GM19468 (cell line): Measurements from ENCODE around the gene KCNG2.

Experiments
- ATAC-seq: cut with Tn5 transposase; IDR thresholded peaks from one replicate; pipeline ENCODE4 v1.9.1; 2021; ENCODE audit warnings: mild to moderate bottlenecking, moderate library complexity, moderate number of reproducible peaks; ENCODE audit not compliant: unreplicated experiment; ENCODE audit errors: extremely low read depth

KCNG2 gene

GRCh38 chr18:79766308-79766707 is 31.4 kb upstream of the KCNG2 start:
- ATAC-seq, result no peak

DNA sequence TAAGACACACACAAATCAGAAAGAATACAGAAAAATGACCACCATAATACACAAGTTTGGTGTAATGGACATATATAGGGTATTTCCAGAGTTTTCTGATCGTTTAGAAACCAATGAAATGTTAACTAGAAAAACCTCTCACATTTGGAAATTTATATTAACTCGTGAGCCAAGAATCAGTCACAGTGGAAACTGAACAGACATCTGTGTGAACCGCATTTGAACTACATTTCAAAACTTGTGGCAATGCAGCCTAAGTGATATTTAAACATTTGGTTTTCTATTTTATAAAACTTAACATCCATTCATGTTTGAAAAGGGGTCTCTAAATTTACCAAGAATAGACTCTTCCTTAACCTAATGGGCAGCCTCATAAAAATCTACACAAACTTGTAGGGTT is 29.0 kb upstream of the KCNG2 start:
- no peak for ATAC-seq

DNA sequence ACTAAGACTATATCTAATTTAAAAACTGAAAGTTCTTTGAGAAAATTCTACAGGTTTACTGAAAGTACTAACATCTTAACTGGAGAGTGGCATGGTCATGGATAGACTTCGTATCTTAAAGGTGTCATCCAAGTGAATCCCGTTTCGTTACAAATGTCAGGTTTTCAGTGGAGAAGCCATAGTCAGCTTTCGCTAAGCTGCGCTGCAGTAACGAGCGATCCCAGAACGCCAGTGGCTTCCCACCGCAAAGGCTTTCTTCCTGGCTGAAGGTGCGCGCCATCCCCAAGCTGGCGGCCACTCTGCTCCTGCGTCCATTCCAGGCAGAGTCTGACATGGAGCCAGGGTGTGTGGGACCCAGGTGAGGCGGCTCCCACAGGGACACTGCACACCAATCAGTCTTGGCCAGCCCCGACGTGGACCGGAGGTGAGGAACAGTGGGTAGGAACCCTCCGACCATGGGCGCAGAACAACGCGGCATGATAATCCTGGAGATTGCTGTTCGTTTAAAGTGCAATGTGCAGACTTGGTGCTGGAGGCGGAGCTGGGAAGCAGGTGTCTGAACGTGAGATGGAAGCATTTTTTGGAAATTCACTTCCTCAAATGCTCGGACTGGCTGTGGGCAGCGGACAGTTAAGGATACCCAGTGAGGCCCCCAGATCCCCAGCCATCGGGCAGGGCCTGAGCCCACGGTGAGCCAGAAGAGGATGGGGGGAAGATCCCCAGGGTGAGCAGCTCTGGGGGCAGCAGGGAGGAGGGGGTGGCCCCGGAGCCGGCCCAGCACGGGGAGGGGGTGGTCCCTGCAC is 27.8 kb upstream of the KCNG2 start:
- ATAC-seq, result no peak

- ATAC-seq, result no peak
Observed at GRCh38 chr18:79770501-79770815, 27.3 kb upstream of the KCNG2 start.

DNA sequence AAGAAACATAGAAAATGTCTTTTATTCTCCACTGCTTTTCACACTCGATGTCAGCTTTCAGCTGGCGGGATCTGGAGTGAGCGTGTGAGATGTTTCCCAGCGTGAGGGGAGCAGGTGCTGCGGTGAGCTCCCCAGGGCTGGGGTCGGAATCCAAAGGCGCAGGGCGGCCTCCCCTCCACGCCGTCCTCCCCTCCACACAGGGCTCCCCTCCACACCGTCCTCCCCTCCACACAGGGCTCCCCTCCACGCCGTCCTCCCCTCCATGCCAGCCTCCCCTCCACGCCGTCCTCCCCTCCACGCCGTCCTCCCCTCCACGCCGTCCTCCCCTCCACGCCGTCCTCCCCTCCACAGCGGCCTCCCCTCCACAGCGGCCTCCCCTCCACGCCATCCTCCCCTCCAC is 26.9 kb upstream of the KCNG2 start:
- ATAC-seq, result no peak

DNA sequence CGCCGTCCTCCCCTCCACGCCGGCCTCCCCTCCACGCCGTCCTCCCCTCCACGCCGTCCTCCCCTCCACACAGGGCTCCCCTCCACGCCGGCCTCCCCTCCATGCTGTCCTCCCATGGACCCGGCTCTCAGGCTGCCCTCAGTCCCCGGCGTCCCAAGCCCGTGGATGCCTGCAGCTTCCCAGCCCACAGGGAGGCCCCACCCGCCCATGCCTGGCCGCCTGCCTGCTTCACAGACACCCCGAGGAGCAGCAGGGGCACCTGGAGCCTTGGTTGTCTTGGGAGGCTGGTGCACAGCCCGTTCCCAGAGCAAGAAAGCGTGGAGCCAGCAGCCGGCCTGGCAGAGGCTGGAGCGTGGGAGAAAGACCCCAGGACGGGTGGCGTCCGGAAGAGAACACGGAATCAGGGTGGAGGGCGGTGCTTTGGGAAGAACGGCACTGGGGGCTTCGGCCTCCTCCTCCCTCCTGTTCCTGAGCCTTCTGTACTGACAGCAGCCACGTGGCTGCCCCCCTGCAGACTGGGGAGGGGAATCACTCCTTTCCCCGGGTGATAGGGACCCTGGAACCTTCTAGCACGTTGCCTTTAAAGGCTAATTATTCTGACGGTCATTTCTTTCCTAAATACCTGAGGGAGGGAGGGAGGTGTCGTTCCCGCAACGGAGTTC is 26.2 kb upstream of the KCNG2 start:
- ATAC-seq, result no peak

DNA sequence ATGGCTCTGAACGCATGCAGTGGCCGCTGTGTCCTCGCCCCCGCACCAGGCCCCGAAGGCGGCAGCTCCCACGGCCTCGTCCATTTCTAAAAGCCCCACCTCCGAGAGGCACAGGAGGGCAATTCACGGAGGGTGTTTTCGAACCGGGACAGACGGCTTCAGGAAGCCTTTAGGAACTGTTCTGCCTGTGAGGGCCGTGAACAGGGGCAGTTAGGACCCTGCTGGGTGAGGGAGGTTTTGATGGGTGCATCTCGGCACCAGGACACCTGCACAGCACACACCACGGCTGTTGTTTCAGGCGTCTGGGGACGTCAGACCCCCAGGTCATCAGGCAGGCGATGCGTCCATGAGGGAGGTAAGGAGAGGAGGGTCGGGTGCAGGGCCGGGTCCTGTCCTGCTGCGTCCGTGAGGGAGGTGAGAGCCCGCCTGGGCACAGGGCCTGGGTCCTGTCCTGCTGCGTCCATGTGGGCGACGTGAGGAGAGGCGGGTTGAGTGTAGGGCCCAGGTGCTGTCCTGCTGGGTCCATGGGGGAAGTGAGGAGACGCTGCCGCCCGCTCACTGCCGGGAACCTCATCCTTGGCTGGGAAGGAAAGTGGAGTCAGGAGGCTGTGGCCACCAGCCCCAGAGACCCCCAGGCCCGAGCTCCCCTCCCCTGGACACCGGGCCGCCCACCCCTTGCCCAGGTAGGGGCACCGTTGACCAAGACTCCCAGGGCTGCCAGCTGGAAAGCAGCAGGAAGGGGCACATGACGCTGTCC is 25.5 kb upstream of the KCNG2 start:
- ATAC-seq, result no peak

- ATAC-seq, result no peak
Observed at GRCh38 chr18:79772865-79773696, 24.7 kb upstream of the KCNG2 start.

DNA sequence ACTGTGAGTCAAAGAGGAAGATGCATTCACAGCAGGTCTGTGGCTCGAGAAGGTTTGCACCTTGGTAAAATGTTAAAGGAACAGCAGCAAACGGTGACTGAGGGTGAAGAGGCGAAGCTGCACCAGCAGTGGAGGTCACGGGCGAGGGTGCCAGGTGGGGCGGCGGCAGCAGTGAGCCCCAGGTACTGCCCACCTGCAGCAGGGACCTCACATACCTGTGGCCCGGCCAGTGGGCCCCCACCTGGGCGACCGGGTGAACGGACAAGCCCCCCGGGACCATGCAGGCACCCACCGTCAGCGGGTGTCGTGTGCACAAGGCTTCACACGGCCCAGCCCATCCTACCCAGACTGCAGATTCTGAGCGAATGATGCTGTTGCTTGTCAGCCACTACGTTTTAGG is 23.6 kb upstream of the KCNG2 start:
- ATAC-seq, result no peak

DNA sequence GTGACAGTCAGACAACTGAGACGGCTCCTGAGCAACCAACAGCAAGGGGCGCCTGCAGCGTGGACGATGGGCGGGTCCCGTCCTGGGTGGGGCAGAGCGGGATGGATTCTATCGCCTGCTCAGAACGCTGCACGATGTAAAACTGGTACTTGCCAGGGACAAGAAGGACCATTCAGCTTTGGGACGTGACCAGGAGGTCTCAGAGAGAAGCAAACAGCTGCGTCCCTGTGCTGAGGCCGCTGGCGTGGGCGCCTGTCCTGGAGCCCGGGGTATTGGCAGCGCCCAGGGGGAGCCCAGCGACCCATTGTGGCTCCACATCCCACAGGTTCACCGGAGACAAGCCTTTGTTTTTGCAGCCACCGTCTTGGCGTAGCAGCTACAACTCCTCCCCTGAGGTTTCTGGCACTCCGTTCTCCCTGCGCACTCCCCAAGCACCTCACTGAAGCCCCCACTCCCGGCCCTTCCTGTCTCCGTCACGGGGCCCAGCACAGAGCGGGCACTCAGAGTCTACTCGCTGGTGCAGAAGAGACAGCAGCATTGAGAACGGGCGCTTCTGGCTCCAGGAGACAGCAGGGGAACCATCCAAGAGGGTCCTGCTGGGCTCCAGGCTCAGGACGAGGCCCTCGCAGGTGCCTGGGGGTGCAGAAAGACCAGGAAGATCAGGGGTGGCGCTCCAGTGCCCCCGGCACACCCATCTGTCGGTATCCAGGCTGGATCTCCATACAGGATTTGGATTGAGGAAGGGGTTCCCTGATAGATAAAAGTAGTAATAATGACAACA is 22.1 kb upstream of the KCNG2 start:
- ATAC-seq, result no peak

- ATAC-seq, result no peak
Observed at GRCh38 chr18:79776674-79777073, 21.1 kb upstream of the KCNG2 start.

DNA sequence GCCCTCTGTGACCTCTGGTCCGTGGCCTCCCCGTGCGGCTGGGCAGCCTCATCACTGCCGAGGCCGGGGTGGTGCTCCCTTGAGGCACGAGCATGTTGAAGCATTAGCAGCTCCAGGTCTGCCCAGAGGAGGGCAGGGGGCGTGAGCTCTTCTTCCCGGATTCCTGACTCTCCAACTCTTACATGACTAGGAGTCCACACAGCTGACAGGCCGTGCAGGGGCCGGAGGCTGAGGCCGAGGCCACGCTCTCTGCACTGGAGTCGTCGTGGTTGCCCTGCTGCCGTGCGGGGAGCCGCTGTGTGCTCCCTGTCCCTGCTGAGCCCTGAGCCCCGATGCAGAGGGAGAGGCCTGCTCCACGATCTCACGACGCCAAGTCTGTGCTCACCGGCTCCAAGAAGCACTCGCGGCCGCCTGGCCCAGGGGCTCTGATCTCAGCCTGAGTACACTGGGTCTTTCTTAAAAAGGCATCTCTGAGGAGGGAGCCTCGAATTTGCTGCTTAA is 19.4 kb upstream of the KCNG2 start:
- no peak for ATAC-seq

GRCh38 chr18:79779021-79779699 is 18.6 kb upstream of the KCNG2 start:
- ATAC-seq, result no peak

GRCh38 chr18:79779700-79780190 is 18.0 kb upstream of the KCNG2 start:
- ATAC-seq, result no peak

DNA sequence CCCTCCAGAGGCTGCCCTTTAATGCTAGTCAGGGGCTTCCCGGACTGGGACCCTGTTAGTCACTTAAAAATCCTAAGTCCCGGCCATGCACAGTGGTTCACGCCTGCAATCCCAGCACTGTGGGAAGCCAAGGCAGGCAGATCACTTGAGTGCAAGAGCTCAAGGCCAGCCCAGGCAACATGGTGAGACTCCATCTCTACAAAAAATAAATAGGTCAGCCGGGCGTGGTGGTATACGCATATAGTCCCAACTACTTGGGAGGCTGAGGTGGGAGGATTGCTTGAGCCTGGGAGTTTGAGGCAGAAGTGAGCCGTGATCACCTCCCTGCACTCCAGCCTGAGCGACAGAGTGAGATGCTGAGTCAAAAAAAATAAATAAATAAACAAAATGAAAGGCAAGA is 17.2 kb upstream of the KCNG2 start:
- no peak for ATAC-seq

DNA sequence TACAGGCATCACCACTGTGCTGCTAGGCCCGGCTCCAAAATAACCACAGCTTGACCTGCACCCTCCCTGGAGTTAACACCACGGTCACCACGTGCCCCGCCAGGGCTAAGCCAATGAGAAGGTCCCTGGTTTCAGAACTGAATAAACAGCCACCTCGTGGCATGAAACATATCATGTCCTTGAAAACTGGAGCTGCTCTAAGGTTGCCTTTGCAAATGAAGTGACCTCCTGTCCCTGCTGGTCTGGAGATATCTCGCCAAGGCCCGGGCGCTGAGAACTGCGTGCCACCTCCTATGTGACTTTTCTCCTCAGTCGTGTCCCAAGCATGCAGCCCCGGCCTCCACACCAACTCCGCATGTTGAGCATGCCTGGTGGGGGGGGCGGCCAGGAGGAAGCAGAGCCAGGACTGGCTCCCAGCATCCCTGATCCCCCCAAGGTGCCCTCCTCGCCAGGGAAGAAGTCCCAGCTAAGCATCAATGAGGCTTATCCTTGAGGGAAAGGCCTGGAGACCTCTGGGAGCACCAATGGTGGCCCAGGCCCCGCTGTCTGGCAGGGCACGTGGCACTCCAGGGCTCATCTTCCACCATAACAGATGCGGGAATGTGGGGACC is 16.3 kb upstream of the KCNG2 start:
- ATAC-seq, result no peak

DNA sequence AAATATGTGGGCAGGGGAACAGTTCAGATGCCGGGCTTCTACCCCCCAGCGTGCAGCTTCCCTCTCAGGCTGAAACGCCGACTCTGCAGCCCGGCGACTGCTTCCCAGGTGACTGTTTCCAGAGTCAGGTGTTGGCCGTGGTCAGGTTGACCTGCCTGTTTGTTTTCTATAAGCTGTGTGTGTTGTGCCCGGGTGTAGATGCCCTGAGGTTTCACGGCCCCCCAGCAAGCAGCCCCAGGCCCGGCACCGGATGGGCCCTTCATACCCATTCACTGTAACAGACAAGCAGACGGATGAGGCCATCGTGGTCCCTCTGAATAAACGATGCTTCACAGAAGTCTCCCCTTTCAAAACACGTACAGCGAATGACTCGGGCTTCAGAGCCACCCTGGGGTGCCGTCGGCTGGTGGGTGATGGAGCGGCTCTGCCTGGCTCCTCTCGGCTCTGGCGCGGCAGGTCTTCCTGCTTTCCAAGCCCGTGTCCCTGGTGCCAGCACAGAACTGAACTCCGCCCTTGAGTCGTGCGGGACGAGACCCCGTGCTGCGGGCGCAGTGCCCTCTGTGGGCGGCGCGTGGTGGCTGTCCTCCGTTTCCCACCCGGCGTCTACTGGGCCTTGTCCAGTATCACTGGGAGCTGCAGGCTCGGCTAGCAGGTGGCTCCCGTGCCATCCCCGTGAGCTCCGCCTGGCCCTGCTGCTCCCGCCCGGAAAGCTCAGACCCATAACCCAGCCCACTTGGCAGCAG is 15.0 kb upstream of the KCNG2 start:
- ATAC-seq, result no peak
